NCI-H524 (cell line): ENCODE measurements around the gene INS.
A peak's percentile ranks its signal among the peaks of the same experiment; 100 is the strongest.

ENCODE experiments used
- DNase-seq, 2 experiments: peaks; one replicate each; lab custom pipeline; 2025; lab: John Stamatoyannopoulos, UW

INS gene

GRCh38 chr11:2164861-2165555, 4.0 kb upstream of the INS start:
- DNase-seq: no peak

DNA sequence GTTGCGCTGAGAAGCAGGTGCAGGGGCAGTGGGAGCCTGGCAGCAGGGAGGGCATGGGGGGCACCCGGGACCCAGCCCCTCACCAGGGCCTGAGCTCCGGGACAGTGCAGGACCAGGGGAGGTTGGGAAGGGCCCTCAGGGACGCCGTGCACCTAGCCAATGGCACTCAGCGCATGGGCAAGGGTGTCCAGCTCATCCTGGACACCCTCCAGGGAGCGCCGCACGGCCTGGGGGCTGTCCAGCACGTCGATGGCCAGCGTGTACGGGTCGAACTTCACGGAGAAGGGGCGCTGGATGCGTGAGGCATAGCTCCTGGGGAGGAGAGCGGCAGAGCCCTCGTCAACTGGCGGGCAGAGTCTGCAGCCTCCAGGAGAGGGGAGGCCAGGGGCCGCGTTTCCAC, 3.1 kb upstream of the INS start:
- DNase-seq: no peak

GRCh38 chr11:2163428-2163978, 2.5 kb upstream of the INS start:
- no peak for DNase-seq

DNA sequence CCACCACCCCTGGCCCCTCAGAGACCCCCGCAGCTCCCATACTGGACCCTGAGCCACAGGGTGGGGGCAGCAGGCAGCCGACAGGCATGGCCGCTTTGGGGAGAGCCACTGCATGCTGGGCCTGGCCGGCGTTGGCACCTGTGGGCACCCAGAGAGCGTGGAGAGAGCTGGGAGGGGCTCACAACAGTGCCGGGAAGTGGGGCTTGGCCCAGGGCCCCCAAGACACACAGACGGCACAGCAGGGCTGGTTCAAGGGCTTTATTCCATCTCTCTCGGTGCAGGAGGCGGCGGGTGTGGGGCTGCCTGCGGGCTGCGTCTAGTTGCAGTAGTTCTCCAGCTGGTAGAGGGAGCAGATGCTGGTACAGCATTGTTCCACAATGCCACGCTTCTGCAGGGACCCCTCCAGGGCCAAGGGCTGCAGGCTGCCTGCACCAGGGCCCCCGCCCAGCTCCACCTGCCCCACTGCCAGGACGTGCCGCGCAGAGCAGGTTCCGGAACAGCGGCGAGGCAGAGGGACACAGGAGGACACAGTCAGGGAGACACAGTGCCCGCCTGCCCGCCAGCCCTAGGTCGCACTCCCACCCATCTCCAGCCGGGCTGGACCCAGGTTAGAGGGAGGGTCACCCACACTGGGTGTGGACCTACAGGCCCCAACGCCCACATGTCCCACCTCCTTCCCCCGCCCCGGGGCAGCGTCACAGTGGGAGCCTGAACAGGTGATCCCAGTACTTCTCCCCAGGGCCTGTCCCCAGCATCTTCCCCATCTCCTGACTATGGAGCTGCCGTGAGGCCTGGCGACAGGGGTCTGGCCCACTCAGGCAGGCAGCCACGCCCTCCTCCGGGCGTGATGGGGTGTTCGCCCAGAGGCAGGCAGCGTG, 1.2 kb downstream of the INS start:
- DNase-seq: no peak

DNA sequence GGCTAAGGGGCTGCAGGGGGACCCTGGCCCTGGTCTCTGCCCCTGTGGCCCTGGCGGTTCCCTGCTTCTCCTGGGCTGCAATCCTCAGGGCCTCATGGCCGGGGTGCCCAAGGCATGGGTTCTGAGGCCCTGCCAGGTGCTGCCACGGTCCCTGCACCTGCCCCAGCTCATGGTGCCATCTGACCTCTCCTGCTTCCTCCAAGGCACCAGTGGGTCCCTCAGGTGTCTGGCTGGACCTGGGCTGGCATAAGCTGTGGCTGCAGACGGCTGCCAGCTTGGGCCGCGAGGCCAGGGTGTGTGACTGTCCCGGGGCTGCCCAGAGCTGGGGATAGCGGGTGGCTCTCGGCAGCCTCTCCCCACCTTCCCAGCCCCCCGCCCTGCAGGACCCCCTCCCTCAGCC, 2.0 kb downstream of the INS start:
- no peak for DNase-seq

- DNase-seq: no peak
Measured at GRCh38 chr11:2158296-2158737, 2.7 kb downstream of the INS start.

GRCh38 chr11:2157294-2158040, 3.5 kb downstream of the INS start:
- no peak for DNase-seq

DNA sequence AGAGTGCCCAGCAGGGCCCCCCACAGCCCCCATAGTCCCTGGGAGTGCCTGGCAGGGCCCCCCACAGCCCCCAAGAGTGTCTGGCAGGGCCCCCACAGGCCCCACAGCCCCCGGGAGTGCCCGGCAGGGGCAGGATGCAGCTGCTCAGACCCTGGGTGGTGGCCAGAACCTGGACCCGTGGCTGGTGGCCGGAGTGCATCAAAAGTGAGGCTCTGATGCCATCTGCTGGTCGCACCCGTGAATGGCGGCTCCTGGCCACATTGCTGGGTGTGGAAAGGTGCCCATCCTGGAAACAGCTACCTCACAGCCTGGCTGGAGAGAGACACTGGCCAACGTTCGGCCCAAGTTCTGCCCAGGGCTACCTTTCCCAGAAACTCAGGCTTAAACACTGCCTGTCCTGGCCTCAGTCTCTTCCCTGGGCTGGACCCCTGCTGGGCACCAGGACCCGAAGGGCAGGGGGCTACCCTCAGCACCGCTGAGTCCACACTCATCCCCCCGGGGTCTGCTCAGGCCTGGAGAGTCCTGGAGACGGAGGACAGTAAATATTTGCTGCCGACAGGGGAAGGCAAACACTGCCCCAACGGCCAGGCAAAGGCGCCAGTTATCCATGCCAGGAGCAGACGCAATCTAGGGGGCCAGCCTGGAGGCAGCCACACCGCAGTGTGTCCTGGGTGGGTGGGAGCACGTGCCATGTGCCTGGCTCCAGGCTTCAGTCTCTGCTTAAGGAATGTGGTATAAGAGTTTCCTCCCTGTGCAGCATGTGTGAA, 4.4 kb downstream of the INS start:
- DNase-seq: peak in 1 of 2 experiments; percentile 50

- DNase-seq: no peak
Measured at GRCh38 chr11:2155511-2155910, 5.5 kb downstream of the INS start.

GRCh38 chr11:2154889-2155288, 6.1 kb downstream of the INS start:
- no peak for DNase-seq

DNA sequence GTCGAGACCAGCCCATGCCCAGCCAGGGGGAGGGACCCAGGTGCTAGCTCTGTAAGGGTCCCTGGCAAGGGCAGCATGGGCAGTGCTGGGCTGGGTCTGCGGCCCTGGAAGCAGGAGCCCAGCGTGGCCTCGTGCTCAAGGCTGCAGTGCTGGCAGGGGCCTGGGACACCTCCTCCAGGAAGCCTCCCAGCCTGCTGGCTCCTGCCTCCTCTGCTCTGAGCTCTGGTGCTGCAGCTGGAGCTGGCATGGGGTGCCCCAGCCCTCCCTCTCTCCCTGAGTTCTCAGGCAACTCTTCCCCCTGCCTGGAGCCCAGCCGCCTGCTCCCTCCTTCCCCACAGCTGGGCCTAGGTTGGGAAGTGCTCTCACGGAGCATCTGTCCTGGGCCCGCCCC, 6.8 kb downstream of the INS start:
- DNase-seq: no peak

- no peak for DNase-seq
Measured at GRCh38 chr11:2153581-2154194, 7.3 kb downstream of the INS start.

DNA sequence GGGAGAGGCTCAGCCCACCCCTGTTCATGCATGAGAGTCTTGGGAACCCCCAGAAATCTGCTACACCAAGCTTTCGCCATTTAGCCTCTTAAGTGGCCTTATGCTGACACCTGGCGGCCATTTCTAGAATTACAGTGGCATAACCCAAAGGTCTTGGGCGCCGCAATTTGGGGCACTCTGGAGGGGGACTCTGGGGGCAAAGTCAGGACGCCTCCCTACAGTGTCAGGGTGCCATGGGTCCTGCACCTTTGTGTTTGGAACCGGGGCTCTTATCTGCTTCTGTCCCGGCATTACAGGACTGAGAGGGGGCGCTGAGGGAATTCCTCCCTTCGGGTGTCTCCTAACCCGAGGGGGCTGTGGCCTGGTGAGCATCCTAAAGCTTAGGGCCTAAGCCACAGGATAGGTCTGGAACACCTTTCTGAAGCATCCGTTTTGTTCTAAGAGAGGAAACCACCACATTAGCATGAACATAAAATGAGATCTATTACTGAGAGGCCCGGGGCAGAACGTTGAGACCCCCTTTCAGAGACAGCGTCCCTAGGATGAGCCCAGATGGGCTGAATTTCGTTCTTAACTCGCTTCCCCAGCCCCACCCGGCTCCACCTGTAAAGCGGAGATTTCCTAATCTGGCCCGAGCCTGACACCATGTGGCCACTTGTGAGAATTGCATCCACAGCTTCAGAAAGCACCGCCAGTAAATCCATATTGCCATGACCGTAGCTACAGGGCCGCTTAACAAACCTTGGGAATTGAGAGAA, 9.3 kb downstream of the INS start:
- DNase-seq: peak; percentile 58 to 77

DNA sequence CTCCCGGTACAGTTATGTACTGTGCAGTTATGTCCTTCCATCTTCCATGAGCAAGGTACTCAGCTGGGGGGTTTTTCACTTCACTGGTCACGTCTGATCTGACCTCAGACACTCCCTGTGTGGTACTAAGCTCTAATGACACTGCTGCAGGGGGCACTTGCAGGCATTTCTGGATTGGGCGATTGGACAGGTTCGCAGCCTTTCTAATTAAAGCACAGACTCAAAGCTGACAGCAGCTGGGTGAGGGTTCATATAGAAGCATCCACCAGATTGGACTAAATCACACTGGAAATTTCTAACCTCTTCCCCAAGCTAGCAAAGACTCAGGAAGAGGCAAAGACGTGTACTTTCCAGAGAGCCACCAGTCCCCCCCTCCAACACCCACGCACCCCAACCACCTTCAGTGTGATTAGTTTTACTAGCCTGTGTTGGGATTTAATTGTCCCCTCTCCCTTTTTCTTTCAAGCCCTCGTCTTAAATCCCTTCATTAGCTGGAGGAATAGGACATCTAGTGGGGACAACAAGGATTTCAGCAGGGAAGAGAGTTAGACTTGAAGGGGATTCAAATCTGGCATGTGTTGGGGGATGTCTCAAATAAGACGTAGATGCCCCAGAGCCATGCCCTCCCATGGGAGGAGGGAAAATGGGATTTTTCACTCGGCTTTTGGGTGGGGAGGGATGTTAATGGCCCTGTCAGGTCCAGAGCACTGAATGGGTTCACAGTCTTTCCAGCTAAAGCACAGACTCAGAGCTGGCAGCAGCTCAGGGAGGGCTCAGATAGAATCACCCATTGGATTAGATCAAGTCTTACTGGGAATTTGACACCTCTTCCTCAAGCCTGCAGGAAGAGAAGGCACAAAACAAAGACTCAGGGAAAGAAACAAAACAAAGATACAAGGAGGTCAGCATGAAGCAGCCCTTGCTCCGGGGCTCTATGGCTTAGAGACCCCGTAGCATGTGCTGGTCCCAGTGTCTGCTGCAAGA, 10.9 kb downstream of the INS start:
- peak; percentile 14 to 71 for DNase-seq

- no peak for DNase-seq
Measured at GRCh38 chr11:2149460-2149859, 11.5 kb downstream of the INS start.

- no peak for DNase-seq
Measured at GRCh38 chr11:2148595-2148994, 12.4 kb downstream of the INS start.

DNA sequence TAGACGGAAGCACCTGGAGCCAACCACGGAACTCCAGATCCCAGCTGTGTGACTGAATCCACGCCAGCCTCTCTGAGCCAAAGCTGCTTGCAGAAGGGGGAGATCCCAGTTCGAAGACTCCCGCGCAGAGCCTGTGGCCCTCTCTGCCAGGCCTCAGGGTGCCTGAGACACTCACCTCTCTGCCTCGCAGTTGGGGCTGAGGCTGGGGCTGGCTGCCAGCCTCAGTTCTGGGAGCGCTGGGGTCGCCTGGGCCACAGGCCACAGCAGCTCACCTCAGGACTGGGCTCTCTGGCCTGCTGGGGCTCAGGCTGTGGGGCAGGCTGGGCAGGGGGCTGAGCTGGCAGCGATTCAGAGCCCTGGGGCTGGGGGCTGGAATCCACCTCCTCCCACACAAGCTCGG, 13.6 kb downstream of the INS start:
- no peak for DNase-seq

DNA sequence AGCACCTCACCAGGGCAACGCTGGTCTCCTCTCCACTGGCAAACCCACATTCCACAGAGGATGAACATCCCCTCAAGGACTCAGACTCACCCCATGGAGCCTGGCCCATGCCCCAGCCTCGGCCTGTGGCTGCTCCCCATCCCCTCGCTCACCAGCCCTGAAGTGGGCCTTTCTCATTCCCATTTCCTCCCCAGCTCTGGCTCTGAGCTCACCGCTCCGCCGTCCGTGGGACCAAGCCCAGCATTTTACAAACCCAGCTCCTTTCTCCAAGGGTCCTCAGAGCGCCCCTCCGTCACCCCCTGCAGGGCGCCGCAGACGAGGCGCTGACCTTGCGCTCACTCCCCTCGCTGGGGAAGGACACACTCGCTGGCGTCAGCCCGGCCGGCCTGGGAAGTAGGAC, 15.0 kb downstream of the INS start:
- DNase-seq: no peak
